Pancreas (tissue), 10 donors: Measurements from ENCODE around the gene FAM184B. TPM values are rescaled to one million over a fixed set of nuclear protein-coding genes. Genes with fewer than 3 reads are reported as not detected.
A peak's percentile ranks its signal among the peaks of the same experiment; 100 is the strongest.

ENCODE experiments used
- ATAC-seq, 4 donors: fragments of 200-7000 bp; cut with Tn5 transposase; one replicate each; pipeline versions ENCODE4 v1.8.0 to v1.9.1; 2020; ENCODE audit warnings: mild to moderate bottlenecking in 4 of 4, moderate library complexity in 4 of 4
- DNase-seq, 6 donors: peaks; one replicate each; pipeline ENCODE4 v3.0.0-alpha.2; 2020
- FAIRE-seq: peaks from 2 replicates; lab custom pipeline; 2012; peaks lifted over from hg19 to GRCh38; lab: Jason Lieb, UNC
- H3K27ac ChIP-seq, 4 donors: fragments of 200-600 bp; sonication (generic); 1 replicate in 3 of 4; 2 replicates in 1 of 4; pipeline versions ENCODE4 v1.5.0 to v1.8.0; 2020
- H3K27me3 ChIP-seq, 4 donors: fragments of 200-600 bp; one replicate each; pipeline ENCODE4 v1.8.0; 2021
- H3K36me3 ChIP-seq, 3 donors: fragments of 200-600 bp; sonication (generic) in 1 of 3; one replicate each; pipeline versions ENCODE4 v1.5.0 to v1.8.0; 2020 to 2021
- H3K4me1 ChIP-seq, 3 donors: fragments of 200-600 bp; one replicate each; pipeline ENCODE4 v1.8.0; 2021
- H3K4me3 ChIP-seq, 4 donors: fragments of 200-600 bp; sonication (generic) in 2 of 4; one replicate each; pipeline versions ENCODE4 v1.5.0 to v1.8.0; 2020 to 2021
- H3K9me3 ChIP-seq, 4 donors: fragments of 200-600 bp; one replicate each; pipeline ENCODE4 v1.8.0; 2021
- CTCF ChIP-seq, 4 donors: fragments of 200-600 bp; sonication (generic) in 3 of 4; IDR thresholded peaks; one replicate each; pipeline versions ENCODE4 v1.5.0 to v1.8.0; 2021; ENCODE audit warnings: antibody characterized with exemption in 4 of 4
- WGBS, 2 donors: extraction: QIAGEN DNeasy Blood & Tissue Kit; methylation state at CpG; one replicate each; pipeline ENCODE4 v1.1.7; 2013; 5-methylcytosine and 5-hydroxymethylcytosine counted together
- intact Hi-C, 3 donors: fragments of 100-400 bp; cut with DNase I; formaldehyde crosslinking; loops; one replicate each; pipeline versions ENCODE4 v1.11.1 to v1.14.2; 2022
- polyA plus RNA-seq, 2 donors: library from polyadenylated mRNA; stranded (reverse); fragments of 200-250 nt; gene quantifications; one replicate each; pipeline ENCODE4 v1.2.3, GENCODE V29; 2013
- total RNA-seq, 6 donors: library from RNA; stranded (reverse); fragmentation: NEBNext Ultra II Directional in 4 of 6; extraction: Animal tissue kit (Norgen Biotek cat#: 25700) in 4 of 6; gene quantifications; one replicate each; pipeline versions ENCODE4 v1.2.1 to v1.2.4, GENCODE V29; 2021 to 2023
- donor health status: healthy with polysubstance abuse.
- donor health status: DM: no; HTN: no; CAD: no; lungs with moderate emphysema.
- donor health status: DM: no; HTN: no; CAD: no.
- donor health status: control.
- donor health status: control.
- donor health status: Bipolar disorder and iron deficiency.
- donor health status: DM: yes; HTN: yes; CAD: no.
- donor health status: DM: no; HTN: no; CAD: no.
- donor health status: DM: no; HTN: no; CAD: no.
- donor health status: DM: yes; HTN: yes; CAD: no.

Gene FAM184B
- total and polyA plus RNA-seq, 8 donors = 0.04 to 0.07 TPM; not detected in 6

GRCh38 chr4:17771284-17771908 is 10.0 kb downstream of the FAM184B start:
- Histone ChIP-seq H3K9me3 (no peaks in the 10 kb centered on the region), H3K27me3 (no peaks in the 10 kb centered on the region), H3K4me3 (no peak overlapping the region), H3K27ac (no peak overlapping the region), H3K36me3 (no peaks in the 10 kb centered on the region), H3K4me1 (no peaks in the 10 kb centered on the region)
- TF ChIP-seq CTCF (IDR thresholded peaks at IDR 0.05) = no peak
- DNase-seq (no peak), FAIRE-seq (no peak), ATAC-seq (no peak)
- intact Hi-C loops = no loop called here
- 48 to 56% methylated on average over 8 of the region's 8 CpGs for WGBS, 2 donors

- H3K4me3 ChIP-seq = no peak overlapping the region
- no peak overlapping the region for H3K27ac ChIP-seq
- no peak for ATAC-seq
- intact Hi-C loops = no loop called here
- H3K9me3 ChIP-seq = no peaks in the 10 kb centered on the region
- H3K36me3 ChIP-seq = no peaks in the 10 kb centered on the region
- WGBS, 2 donors = 56 to 59% methylated on average over 4 of the region's 4 CpGs
- no peak for DNase-seq
- H3K4me1 ChIP-seq = no peaks in the 10 kb centered on the region
- FAIRE-seq = no peak
- no peak for TF ChIP-seq CTCF (IDR thresholded peaks at IDR 0.05)
- H3K27me3 ChIP-seq = no peaks in the 10 kb centered on the region
Measured at GRCh38 chr4:17770845-17771244, 10.6 kb downstream of the FAM184B start.

- no peaks in the 10 kb centered on the region for H3K9me3 ChIP-seq
- no peak for FAIRE-seq
Measured at GRCh38 chr4:17769406-17770174, 11.8 kb downstream of the FAM184B start.

GRCh38 chr4:17766826-17767458 is 14.5 kb downstream of the FAM184B start:
- Histone ChIP-seq H3K36me3 (no peaks in the 10 kb centered on the region), H3K27me3 (no peaks in the 10 kb centered on the region), H3K4me1 (no peaks in the 10 kb centered on the region), H3K4me3 (no peak overlapping the region), H3K9me3 (no peaks in the 10 kb centered on the region), H3K27ac (no peak overlapping the region)
- ATAC-seq (no peak), FAIRE-seq (no peak), DNase-seq (peak in 1 of 6 donors; percentile 43)
- no peak for TF ChIP-seq CTCF (IDR thresholded peaks at IDR 0.05)
- WGBS, 2 donors = 92 to 93% methylated on average over 26 to 33 of the region's 33 CpGs
- intact Hi-C loops = no loop called here

More at GRCh38 chr4:17769406-17770174, 11.8 kb downstream of the FAM184B start:
- Histone ChIP-seq H3K4me3 (no peak overlapping the region), H3K27me3 (no peaks in the 10 kb centered on the region), H3K4me1 (no peaks in the 10 kb centered on the region), H3K27ac (no peak overlapping the region), H3K36me3 (no peaks in the 10 kb centered on the region)
- intact Hi-C loops = no loop called here
- WGBS, 2 donors = 52 to 62% methylated on average over 8 of the region's 8 CpGs
- DNase-seq = no peak
- no peak for ATAC-seq
- TF ChIP-seq CTCF (IDR thresholded peaks at IDR 0.05) = no peak
